NCI-H146 treated with DMSO at 0.1 percent for 48 hours (cell line): ENCODE results near the gene STK16.

Source experiments
- DNase-seq: peaks from one replicate; lab custom pipeline; 2025; ENCODE audit not compliant: unreplicated experiment; lab: John Stamatoyannopoulos, UW

The STK16 gene

GRCh38 chr2:219268294-219268693 is 23.0 kb downstream of the STK16 start:
- no peak for DNase-seq

GRCh38 chr2:219269362-219270054 is 24.2 kb downstream of the STK16 start:
- no peak for DNase-seq

DNA sequence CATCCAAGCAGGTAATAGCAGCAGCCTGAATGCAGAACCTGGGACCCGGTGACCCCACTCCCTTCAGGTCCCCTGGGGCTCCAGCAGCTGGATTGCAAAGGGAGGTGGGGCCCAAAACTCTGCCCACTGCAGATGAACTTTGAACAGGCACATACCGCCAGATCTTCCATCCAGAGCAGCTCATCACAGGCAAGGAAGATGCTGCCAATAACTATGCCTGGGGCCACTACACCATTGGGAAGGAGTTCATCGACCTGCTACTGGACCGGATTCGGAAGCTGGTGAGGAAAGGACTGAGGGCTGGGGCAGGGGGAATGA is 24.7 kb downstream of the STK16 start:
- no peak for DNase-seq

GRCh38 chr2:219271021-219271420 is 25.7 kb downstream of the STK16 start:
- no peak for DNase-seq

GRCh38 chr2:219272356-219272755 is 27.1 kb downstream of the STK16 start:
- DNase-seq = no peak

GRCh38 chr2:219272995-219273394 is 27.7 kb downstream of the STK16 start:
- DNase-seq = no peak

DNA sequence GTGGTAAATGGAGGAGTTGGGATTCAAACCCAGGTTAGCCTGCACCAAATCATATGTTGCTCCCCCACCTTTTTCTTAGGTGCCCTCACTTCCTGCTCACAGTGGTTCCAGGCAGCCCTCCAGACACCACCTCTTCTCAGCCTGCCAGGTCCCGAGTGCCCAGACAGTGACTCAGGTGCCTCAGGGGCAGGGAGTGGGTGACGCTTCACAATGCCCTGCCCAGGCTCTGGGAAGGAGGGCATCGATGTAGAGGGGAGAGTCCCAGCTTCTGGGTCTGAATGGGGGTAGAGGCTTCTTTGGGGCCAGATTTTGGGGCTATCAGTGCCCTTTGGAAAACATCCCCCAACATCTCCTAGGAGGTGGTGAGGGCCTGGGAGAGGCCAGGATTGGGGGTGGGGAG is 28.7 kb downstream of the STK16 start:
- DNase-seq = no peak

DNA sequence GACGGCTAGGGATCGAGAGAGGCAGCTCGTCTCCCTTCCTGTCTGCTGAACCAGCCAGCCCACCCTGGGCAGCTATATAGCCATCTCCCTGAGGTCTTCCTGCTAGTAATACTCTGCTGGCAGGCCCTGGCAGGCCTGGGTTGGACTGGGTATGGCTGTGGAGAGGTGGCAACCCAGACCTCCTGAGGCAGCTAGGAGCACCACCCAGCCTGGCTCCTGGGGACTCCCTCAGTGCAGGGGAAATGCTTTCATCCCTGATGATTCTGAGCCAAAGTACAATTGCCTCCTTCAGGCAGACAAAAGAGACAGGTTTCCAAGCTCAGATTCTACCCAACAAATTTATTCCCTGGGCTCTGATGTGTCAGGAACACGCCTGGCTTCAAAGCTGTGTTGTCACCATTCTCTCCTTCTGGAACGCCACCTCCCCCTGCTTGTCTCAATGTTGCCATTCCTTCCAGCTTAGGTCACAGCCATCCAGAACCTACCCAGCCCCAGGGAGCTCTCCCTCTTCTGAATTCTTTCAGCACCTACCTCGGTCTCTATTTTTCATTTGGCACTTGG is 29.2 kb downstream of the STK16 start:
- no peak for DNase-seq

GRCh38 chr2:219277703-219278654 is 32.7 kb downstream of the STK16 start:
- DNase-seq = peak; percentile 53

- no peak for DNase-seq
Observed at GRCh38 chr2:219278655-219279150, 33.4 kb downstream of the STK16 start.

GRCh38 chr2:219279151-219279915 is 34.1 kb downstream of the STK16 start, which contains the start of gene DNAJB2:
TSS of gene DNAJB2 (plus strand) at chr2:219279366. CDS start at chr2:219279834, 468 bp downstream.
- DNase-seq = peak; percentile 81

- DNase-seq = no peak
Observed at GRCh38 chr2:219279916-219280516, 34.7 kb downstream of the STK16 start.

DNA sequence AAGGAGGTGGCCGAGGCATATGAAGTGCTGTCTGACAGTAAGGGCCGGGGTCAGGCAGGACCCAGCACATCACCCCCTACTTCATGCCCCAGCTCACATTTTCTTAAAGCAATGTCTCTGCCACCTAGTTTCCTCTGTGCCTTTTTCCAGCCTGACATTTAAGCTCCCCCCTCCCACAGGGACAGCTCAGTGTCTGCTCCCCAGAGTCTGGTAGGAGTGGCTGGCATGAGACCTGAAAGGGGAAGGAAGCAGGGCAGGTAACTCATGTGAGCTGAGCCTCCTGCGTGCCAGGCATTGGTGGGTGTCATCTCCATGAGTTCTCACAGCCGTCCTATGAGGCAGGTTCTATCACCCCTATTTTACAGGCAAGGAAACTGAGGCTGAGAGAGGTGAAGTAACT is 35.4 kb downstream of the STK16 start:
- no peak for DNase-seq

DNA sequence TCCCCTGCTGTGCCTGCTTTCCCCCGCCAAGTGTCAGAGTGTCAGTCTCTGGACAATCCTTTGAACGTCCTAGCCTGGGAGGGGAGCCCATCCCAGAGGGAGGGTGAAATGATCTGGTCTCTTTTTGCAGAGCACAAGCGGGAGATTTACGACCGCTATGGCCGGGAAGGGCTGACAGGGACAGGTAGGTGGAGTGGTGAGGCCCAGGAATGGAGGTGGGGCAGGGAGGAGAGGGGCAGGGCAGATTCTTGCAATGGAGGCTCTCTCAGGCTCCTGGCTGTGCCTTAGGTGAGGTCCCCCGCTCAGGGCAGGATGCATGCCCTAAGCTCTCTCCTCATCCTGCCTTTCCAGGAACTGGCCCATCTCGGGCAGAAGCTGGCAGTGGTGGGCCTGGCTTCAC is 36.3 kb downstream of the STK16 start:
- no peak for DNase-seq

DNA sequence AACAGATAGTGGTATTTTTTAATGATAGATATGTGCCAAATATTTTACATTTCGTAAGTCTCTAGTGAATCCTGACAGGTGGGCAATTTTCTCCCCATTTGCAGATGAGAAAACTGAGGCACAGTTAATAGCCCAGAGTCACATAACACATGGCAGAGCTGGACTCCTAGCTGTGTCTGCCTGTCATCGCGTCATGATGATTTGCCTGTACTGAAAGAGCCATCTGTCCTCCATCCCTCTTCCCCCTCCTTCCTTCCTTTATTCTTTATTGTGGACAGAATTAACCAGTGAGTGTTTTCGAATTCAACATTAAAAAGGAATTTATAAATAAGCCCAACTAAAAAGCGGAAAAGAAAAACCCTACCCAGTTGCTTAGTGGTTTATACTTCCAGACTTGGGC is 37.1 kb downstream of the STK16 start:
- no peak for DNase-seq

GRCh38 chr2:219282943-219283581 is 37.8 kb downstream of the STK16 start:
- DNase-seq = no peak

DNA sequence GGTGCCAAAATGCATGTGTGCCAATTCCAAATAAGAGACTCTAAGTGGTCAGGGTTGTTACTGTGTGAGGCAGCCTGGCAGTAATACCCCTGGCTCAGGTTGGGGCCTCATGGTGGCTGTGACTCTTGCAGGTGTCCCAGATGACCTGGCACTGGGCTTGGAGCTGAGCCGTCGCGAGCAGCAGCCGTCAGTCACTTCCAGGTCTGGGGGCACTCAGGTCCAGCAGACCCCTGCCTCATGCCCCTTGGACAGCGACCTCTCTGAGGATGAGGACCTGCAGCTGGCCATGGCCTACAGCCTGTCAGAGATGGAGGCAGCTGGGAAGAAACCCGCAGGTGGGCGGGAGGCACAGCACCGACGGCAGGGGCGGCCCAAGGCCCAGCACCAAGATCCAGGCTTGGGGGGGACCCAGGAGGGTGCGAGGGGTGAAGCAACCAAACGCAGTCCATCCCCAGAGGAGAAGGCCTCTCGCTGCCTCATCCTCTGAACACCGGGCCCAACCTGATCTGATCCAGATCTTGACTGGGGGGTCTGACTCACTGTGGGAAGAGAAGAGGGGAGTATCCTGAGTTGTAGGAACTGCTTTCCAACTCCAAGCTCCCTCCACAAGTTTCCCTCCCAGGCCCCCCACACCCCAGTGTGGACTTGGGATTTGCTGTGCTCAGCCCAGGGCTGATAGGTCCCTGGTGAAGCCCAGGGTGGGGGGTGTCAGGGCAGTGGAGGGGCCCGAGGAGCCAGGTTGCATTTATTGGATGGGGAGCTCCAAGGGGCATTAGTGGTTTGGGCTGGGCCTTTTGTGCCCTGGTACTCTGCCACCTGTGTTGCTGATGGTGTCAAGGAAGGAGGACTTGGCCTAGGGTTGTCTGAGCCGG is 39.5 kb downstream of the STK16 start:
- no peak for DNase-seq

DNA sequence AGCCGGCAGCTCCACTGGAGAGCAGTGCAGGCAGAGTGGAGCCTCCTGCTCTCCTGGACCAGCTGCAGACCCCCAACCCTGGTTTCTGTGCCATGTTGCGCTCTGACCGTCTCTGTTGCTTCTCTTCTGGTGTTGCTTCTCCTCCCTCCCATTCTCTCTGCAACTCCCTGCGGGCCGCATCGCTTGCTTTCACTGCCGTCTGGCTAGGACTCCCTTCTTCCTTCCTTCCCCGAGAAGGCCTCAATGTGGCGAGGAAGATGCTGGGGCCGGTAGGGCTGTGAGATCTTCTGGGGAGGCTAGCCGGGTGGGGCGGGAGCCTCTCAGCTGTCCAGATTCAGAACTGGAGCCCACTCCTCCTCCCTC is 40.1 kb downstream of the STK16 start:
- no peak for DNase-seq

- no peak for DNase-seq
Observed at GRCh38 chr2:219285894-219286425, 40.7 kb downstream of the STK16 start.
